Sigmoid colon (tissue), 7 donors: ENCODE results near the gene MROH8. TPM values are rescaled to one million over a fixed set of nuclear protein-coding genes. Genes with fewer than 3 reads are reported as not detected.
A peak's percentile ranks its signal among the peaks of the same experiment; 100 is the strongest.

Experiments
- DNase-seq: peaks from one replicate; pipeline ENCODE4 v3.0.0-alpha.2; 2019
- H3K27ac ChIP-seq, 4 donors: fragments of 200-600 bp; sonication (generic); one replicate each; pipeline ENCODE4 v1.5.1; 2016 to 2019; ENCODE audit warnings: mild to moderate bottlenecking in 1 of 4
- H3K27me3 ChIP-seq, 3 donors: fragments of 200-600 bp; sonication (generic); one replicate each; pipeline ENCODE4 v1.5.1; 2019; ENCODE audit warnings: mild to moderate bottlenecking in 1 of 3
- H3K36me3 ChIP-seq, 4 donors: fragments of 200-600 bp; sonication (generic); one replicate each; pipeline ENCODE4 v1.5.1; 2016 to 2019
- H3K4me1 ChIP-seq, 4 donors: fragments of 200-600 bp; sonication (generic); one replicate each; pipeline ENCODE4 v1.5.1; 2017 to 2019
- H3K4me3 ChIP-seq, 4 donors: fragments of 200-600 bp; sonication (generic); one replicate each; pipeline ENCODE4 v1.5.1; 2017 to 2019; ENCODE audit warnings: mild to moderate bottlenecking in 2 of 4, moderate library complexity in 1 of 4
- H3K9me3 ChIP-seq, 4 donors: fragments of 200-600 bp in 3 of 4; sonication (generic) in 3 of 4; one replicate each; pipeline versions ENCODE4 v1.5.1 to v1.6.1; 2013 to 2019
- EP300 ChIP-seq, 4 donors: sonication (generic); formaldehyde crosslinking; IDR thresholded peaks; one replicate each; pipeline ENCODE4 v1.6.1; 2017; ENCODE audit warnings: antibody characterized with exemption in 4 of 4
- POLR2A ChIP-seq, 2 donors: fragments of 450-650 bp; IDR thresholded peaks; one replicate each; pipeline ENCODE4 v1.6.1; 2016; ENCODE audit warnings: antibody characterized with exemption in 2 of 2, mild to moderate bottlenecking in 2 of 2, moderate library complexity in 2 of 2
- POLR2AphosphoS5 ChIP-seq, 4 donors: sonication (generic); formaldehyde crosslinking; IDR thresholded peaks; one replicate each; pipeline ENCODE4 v1.6.1; 2017; ENCODE audit warnings: antibody characterized with exemption in 4 of 4
- WGBS, 2 donors: extraction: QIAGEN DNeasy Blood & Tissue Kit; methylation state at CpG; one replicate each; pipeline ENCODE4 v1.1.7; 2013; 5-methylcytosine and 5-hydroxymethylcytosine counted together
- intact Hi-C: fragments of 100-400 bp; cut with DNase I; formaldehyde crosslinking; loops from one replicate; pipeline ENCODE4 v1.15.1; 2023
- polyA plus RNA-seq, 3 donors: library from polyadenylated mRNA; stranded (reverse); fragments of 200-250 nt; gene quantifications; one replicate each; pipeline ENCODE4 v1.2.3, GENCODE V29; 2013
- total RNA-seq, 4 donors: library from RNA; depleted of rRNA; stranded (reverse); fragments of >200 nt; gene quantifications; one replicate each; pipeline ENCODE4 v1.1.0, GENCODE V29; 2016
- TF ChIP-seq, protein P1 (sequence below), 4 experiments: fragments of 450-650 bp in 3 of 4; fragments of 200-600 bp in 1 of 4; IDR thresholded peaks; one replicate each; pipeline ENCODE4 v1.5.1; 2016 to 2019; ENCODE audit warnings: antibody characterized with exemption in 4 of 4, mild to moderate bottlenecking in 3 of 4, moderate library complexity in 2 of 4
- donor health status: healthy with polysubstance abuse.
- donor health status: Bipolar disorder and iron deficiency.
- donor health status: healthy.

MROH8 gene
- total and polyA plus RNA-seq, 7 donors: 0.46 to 11.1 (median 2.4) TPM

DNA sequence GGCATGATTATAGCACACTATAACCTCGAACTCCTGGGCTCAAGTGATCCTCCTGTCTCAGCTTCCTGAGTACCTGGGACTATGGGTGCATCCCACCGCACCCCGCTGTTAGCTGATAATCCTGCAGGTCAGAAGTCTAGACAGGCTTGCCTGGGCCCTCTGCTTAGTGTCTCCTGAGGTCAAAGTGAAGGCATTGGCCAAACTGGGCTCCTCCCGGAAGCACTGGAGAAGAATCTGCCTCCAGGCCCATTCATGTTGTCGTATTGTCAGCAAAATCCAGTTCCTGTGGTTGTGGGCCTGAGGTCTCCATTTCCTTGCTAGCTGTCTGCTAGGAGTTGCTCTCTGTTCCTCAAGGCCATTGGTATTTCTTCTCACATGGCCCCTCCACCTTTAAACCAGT is 6.3 kb upstream of the MROH8 start:
- no peak for DNase-seq
- Histone ChIP-seq H3K4me3 (no peak overlapping the region), H3K27me3 (no peaks in the 10 kb centered on the region), H3K36me3 (peaks cover 9 to 50% (median 19%) of the 10 kb centered on the region in 4 donors), H3K4me1 (peaks cover 0 to 49% (median 31%) of the 10 kb centered on the region in 4 donors), H3K9me3 (no peaks in the 10 kb centered on the region), H3K27ac (no peak overlapping the region)
- 89 to 93% methylated on average over 5 of the region's 5 CpGs for WGBS, 2 donors
- TF ChIP-seq EP300 (IDR thresholded peaks at IDR 0.05): no peak
- TF ChIP-seq POLR2A (IDR thresholded peaks at IDR 0.05): no peak
- TF ChIP-seq, protein P1, sequence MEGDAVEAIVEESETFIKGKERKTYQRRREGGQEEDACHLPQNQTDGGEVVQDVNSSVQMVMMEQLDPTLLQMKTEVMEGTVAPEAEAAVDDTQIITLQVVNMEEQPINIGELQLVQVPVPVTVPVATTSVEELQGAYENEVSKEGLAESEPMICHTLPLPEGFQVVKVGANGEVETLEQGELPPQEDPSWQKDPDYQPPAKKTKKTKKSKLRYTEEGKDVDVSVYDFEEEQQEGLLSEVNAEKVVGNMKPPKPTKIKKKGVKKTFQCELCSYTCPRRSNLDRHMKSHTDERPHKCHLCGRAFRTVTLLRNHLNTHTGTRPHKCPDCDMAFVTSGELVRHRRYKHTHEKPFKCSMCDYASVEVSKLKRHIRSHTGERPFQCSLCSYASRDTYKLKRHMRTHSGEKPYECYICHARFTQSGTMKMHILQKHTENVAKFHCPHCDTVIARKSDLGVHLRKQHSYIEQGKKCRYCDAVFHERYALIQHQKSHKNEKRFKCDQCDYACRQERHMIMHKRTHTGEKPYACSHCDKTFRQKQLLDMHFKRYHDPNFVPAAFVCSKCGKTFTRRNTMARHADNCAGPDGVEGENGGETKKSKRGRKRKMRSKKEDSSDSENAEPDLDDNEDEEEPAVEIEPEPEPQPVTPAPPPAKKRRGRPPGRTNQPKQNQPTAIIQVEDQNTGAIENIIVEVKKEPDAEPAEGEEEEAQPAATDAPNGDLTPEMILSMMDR (IDR thresholded peaks at IDR 0.05): no peak
- no peak for TF ChIP-seq POLR2AphosphoS5 (IDR thresholded peaks at IDR 0.05)
- intact Hi-C loops: no loop called here

DNA sequence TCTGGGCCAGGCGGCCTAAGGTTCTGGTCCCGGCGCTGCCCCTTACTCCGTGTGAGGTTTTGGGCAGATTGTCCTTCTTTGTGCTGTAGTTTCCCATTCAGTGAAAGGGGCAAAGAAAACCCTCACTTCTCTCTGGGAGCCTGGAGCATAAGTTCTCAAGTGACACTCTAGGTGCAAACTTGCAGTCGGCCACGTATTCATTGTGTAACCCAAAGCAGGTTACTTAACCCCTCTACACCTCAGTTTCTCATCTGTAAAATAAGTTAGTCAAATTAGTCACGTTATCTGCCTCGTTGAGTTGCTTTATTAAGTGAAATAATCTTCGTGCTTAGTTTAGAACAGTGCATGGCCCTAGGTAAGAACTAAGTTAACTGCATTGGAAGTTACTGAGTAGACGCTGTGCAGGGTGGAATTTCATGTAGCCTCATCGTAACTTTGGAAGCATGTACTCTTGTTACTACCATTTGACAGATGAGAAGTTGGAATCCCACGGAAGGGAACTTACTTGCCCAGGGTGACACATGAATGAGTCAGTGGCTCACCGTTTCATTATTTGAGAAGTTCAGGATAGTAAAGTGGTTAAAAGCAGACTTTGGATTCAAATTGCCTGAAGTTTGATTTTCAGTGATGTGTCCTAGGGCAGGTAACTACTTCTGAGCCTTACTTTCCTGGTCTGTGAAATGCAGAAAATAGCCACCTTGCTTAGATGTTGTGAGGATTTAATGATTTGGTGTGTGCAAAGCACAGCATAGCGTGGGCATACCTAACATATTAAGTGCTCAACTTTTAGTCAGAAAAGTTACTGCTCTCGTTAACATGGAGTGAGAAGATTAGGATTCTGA is 556 bp upstream of the MROH8 start:
- 8 to 9% methylated on average over 15 of the region's 15 CpGs for WGBS, 2 donors
- TF ChIP-seq, protein P1 (IDR thresholded peaks at IDR 0.05): no peak
- TF ChIP-seq POLR2A (IDR thresholded peaks at IDR 0.05) (no peak), POLR2AphosphoS5 (IDR thresholded peaks at IDR 0.05) (no peak), EP300 (IDR thresholded peaks at IDR 0.05) (no peak)
- H3K27ac ChIP-seq: peak overlapping the region; percentile 95 to 98 (median 98)
- intact Hi-C loops: loop anchor here (2.0 kb wide), 1 partner anchor 347 kb away; the partner anchor contains the start of gene BLCAP
- peaks cover 0 to 45% (median 33%) of the 10 kb centered on the region in 4 donors for H3K4me1 ChIP-seq
- peak overlapping the region; percentile 69 to 93 (median 74) for H3K4me3 ChIP-seq
- H3K36me3 ChIP-seq: peaks cover 0 to 17% (median 6%) of the 10 kb centered on the region in 4 donors
- H3K27me3 ChIP-seq: no peaks in the 10 kb centered on the region
- no peak for DNase-seq
- H3K9me3 ChIP-seq: no peaks in the 10 kb centered on the region

DNA sequence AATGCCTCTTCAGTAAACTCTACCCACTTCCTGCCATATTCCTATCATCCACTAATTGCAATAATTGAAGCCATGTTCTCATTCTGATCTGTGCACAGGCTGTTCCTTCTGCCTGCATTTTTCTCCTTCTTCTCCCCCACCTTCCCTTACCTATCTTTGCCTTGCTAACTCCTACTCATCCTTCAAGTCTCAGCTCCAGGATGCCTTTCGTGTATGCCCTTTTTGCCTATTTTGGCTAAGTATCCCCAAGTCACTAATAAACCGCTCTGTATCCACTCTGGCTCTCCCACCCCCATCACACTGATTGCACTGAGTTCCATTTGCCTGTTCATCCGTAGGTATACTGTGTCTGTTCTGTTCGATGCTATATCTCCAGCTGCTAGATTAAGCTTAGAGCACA is 6.5 kb downstream of the MROH8 start:
- Histone ChIP-seq H3K4me3 (no peak overlapping the region), H3K27me3 (no peaks in the 10 kb centered on the region), H3K27ac (no peak overlapping the region), H3K9me3 (no peaks in the 10 kb centered on the region), H3K4me1 (peaks cover 0 to 7% (median 2%) of the 10 kb centered on the region in 4 donors), H3K36me3 (peaks cover 0 to 3% (median 0%) of the 10 kb centered on the region in 4 donors)
- no peak for TF ChIP-seq POLR2A (IDR thresholded peaks at IDR 0.05)
- TF ChIP-seq, protein P1 (IDR thresholded peaks at IDR 0.05): no peak
- no peak for TF ChIP-seq EP300 (IDR thresholded peaks at IDR 0.05)
- TF ChIP-seq POLR2AphosphoS5 (IDR thresholded peaks at IDR 0.05): no peak
- intact Hi-C loops: no loop called here
- no peak for DNase-seq
- 95 to 97% methylated on average over 4 of the region's 4 CpGs for WGBS, 2 donors

DNA sequence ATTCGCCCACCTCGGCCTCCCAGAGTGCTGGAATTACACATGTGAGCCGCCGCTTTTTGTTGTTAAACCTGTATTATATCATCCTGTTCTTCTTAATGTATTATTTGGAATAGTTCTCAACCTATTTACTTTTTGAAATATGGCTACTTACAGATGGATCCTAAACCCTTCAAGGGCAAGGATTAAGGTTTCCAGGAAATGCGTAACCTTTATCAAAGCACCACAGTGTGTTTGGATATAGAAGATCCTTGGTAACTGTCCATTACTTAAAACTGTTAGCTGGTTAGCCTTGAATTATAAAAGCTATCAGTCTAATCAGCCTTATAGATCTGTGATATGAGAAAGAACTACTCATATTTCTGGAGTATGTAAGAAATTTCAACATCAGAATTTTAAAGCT is 12.5 kb downstream of the MROH8 start:
- 96 to 97% methylated on average over 5 of the region's 5 CpGs for WGBS, 2 donors
- Histone ChIP-seq H3K27me3 (no peaks in the 10 kb centered on the region), H3K4me3 (no peak overlapping the region), H3K9me3 (no peaks in the 10 kb centered on the region), H3K36me3 (peaks cover 0 to 16% (median 0%) of the 10 kb centered on the region in 4 donors), H3K4me1 (no peaks in the 10 kb centered on the region), H3K27ac (no peak overlapping the region)
- no peak for DNase-seq
- no peak for TF ChIP-seq POLR2A (IDR thresholded peaks at IDR 0.05)
- TF ChIP-seq, protein P1 (IDR thresholded peaks at IDR 0.05): no peak
- no peak for TF ChIP-seq POLR2AphosphoS5 (IDR thresholded peaks at IDR 0.05)
- TF ChIP-seq EP300 (IDR thresholded peaks at IDR 0.05): no peak
- intact Hi-C loops: no loop called here
